ENCODE measurements around the gene LRTM2. TPM values are rescaled to one million over a fixed set of nuclear protein-coding genes. Genes with fewer than 3 reads are reported as not detected.

The LRTM2 gene
- total RNA-seq, 1 experiment from 2014 or later: 0.07 TPM

- Histone ChIP-seq H3K27me3 (ENCODE audit: insufficient read depth, low read length) (peaks cover 6% of the 10 kb centered on the region; the same call in 1 of the 2 replicates), H2AFZ (ENCODE audit: low read depth, low read length, poor library complexity, severe bottlenecking) (no peak overlapping the region), H3K27ac (ENCODE audit: low read depth, low read length) (no peak overlapping the region), H3K4me1 (ENCODE audit: control insufficient read depth in 1 of 2, insufficient read depth in 2 of 2, low read length in 2 of 2) (no peaks in the 10 kb centered on the region), H3K79me2 (ENCODE audit: insufficient read depth, low read length) (no peaks in the 10 kb centered on the region), H3K9me2 (ENCODE audit: insufficient read depth) (no peaks in the 10 kb centered on the region), H3K9me3 (ENCODE audit: control insufficient read depth in 1 of 2, insufficient read depth in 1 of 2, low read depth in 1 of 2, low read length in 2 of 2) (no peaks in the 10 kb centered on the region), H3K4me2 (ENCODE audit: low read length) (no peak overlapping the region), H3K4me3 (replicated peaks in 1 of 2; ENCODE audit: low read depth in 1 of 2, low read length in 2 of 2) (no peak overlapping the region), H3K36me3 (ENCODE audit: control insufficient read depth in 1 of 2, insufficient read depth in 2 of 2, low read length in 2 of 2) (no peaks in the 10 kb centered on the region), H4K20me1 (ENCODE audit: insufficient read depth) (no peaks in the 10 kb centered on the region), H3K9ac (ENCODE audit: low read length) (no peak overlapping the region)
- CTCF ChIA-PET: no interaction called here
- ATAC-seq (no peak), DNase-seq (ENCODE audit: low read depth, low spot score) (no peak)
- POLR2A ChIA-PET: no interaction called here
- intact Hi-C loops (cut with micrococcal nuclease): no loop called here
- TF ChIP-seq ZNF274 (IDR thresholded peaks at IDR 0.05; ENCODE audit: low read depth, low read length) (no peak), EZH2 (IDR thresholded peaks at IDR 0.05) (no peak), CTCF (IDR thresholded peaks at IDR 0.05 in 2 of 3, conservative IDR thresholded peaks at IDR 0.05 in 1 of 3; ENCODE audit: borderline replicate concordance in 1 of 3, insufficient read depth in 1 of 3, low read depth in 2 of 3, low read length in 2 of 3) (no peak), MAX (IDR thresholded peaks at IDR 0.05) (no peak), RAD21 (IDR thresholded peaks at IDR 0.05; ENCODE audit: low read depth) (no peak)
- BruUV-seq (replicated peaks): no TSS peak
- RAD21 ChIA-PET (ENCODE audit: low non-redundant PET in 1 of 2, low total read pairs in 2 of 2, uncharacterized antibody in 2 of 2, unreplicated experiment in 2 of 2): no interaction called here
Measured at GRCh38 chr12:1820896-1821291, 529 bp downstream of the LRTM2 start.

DNA sequence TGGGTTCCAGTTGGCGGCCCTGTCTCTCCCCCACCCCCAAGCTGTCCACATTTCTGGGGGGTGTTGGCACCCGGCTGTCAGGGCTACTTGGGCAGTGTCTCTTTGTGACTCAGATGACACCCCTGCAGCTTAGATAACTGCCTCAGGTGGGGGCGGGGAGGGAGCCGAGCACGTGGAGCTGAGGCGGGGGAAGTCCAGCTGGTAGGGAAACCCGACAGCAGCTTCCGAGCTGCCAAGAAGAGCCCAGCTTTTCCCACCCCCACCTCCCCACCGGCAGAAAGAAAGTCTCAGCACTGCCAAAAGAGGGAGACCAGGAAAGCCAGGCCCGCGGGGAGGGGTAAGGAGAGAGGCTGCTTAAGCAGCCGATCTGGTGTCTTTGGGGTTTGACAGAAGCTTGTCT, 1.4 kb downstream of the LRTM2 start:
- no peak overlapping the region for H2AFZ ChIP-seq (ENCODE audit: low read depth, low read length, poor library complexity, severe bottlenecking)
- H3K36me3 ChIP-seq (ENCODE audit: control insufficient read depth in 1 of 2, insufficient read depth in 2 of 2, low read length in 2 of 2): no peaks in the 10 kb centered on the region
- peaks cover 6% of the 10 kb centered on the region; the same call in 1 of the 2 replicates for H3K27me3 ChIP-seq (ENCODE audit: insufficient read depth, low read length)
- no peaks in the 10 kb centered on the region for H3K9me2 ChIP-seq (ENCODE audit: insufficient read depth)
- no peak for ATAC-seq
- DNase-seq (ENCODE audit: low read depth, low spot score): no peak
- no peaks in the 10 kb centered on the region for H3K9me3 ChIP-seq (ENCODE audit: control insufficient read depth in 1 of 2, insufficient read depth in 1 of 2, low read depth in 1 of 2, low read length in 2 of 2)
- H3K4me2 ChIP-seq (ENCODE audit: low read length): no peak overlapping the region
- H3K79me2 ChIP-seq (ENCODE audit: insufficient read depth, low read length): no peaks in the 10 kb centered on the region
- ChIA-PET RAD21 (ENCODE audit: low non-redundant PET in 1 of 2, low total read pairs in 2 of 2, uncharacterized antibody in 2 of 2, unreplicated experiment in 2 of 2) (no interaction called here), POLR2A (no interaction called here), CTCF (no interaction called here)
- no peak overlapping the region for H3K4me3 ChIP-seq (replicated peaks in 1 of 2; ENCODE audit: low read depth in 1 of 2, low read length in 2 of 2)
- H3K9ac ChIP-seq (ENCODE audit: low read length): no peak overlapping the region
- H4K20me1 ChIP-seq (ENCODE audit: insufficient read depth): no peaks in the 10 kb centered on the region
- no peak overlapping the region for H3K27ac ChIP-seq (ENCODE audit: low read depth, low read length)
- no peak for TF ChIP-seq CTCF (IDR thresholded peaks at IDR 0.05 in 2 of 3, conservative IDR thresholded peaks at IDR 0.05 in 1 of 3; ENCODE audit: borderline replicate concordance in 1 of 3, insufficient read depth in 1 of 3, low read depth in 2 of 3, low read length in 2 of 3)
- no peak for TF ChIP-seq EGR1 (IDR thresholded peaks at IDR 0.05; ENCODE audit: low read depth)
- no peak for TF ChIP-seq ZNF274 (IDR thresholded peaks at IDR 0.05; ENCODE audit: low read depth, low read length)
- TF ChIP-seq ZFX (IDR thresholded peaks at IDR 0.05): no peak
- TF ChIP-seq, protein P1, sequence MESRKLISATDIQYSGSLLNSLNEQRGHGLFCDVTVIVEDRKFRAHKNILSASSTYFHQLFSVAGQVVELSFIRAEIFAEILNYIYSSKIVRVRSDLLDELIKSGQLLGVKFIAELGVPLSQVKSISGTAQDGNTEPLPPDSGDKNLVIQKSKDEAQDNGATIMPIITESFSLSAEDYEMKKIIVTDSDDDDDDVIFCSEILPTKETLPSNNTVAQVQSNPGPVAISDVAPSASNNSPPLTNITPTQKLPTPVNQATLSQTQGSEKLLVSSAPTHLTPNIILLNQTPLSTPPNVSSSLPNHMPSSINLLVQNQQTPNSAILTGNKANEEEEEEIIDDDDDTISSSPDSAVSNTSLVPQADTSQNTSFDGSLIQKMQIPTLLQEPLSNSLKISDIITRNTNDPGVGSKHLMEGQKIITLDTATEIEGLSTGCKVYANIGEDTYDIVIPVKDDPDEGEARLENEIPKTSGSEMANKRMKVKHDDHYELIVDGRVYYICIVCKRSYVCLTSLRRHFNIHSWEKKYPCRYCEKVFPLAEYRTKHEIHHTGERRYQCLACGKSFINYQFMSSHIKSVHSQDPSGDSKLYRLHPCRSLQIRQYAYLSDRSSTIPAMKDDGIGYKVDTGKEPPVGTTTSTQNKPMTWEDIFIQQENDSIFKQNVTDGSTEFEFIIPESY (IDR thresholded peaks at IDR 0.05; ENCODE audit: extremely low read depth, insufficient replicate concordance, low read length): no peak
- no peak for TF ChIP-seq MAX (IDR thresholded peaks at IDR 0.05)
- intact Hi-C loops (cut with micrococcal nuclease): no loop called here
- BruUV-seq (replicated peaks): no TSS peak
- no peaks in the 10 kb centered on the region for H3K4me1 ChIP-seq (ENCODE audit: control insufficient read depth in 1 of 2, insufficient read depth in 2 of 2, low read length in 2 of 2)
